ENCODE data around the gene ANKRD34C. TPM values are rescaled to one million over a fixed set of nuclear protein-coding genes. Genes with fewer than 3 reads are reported as not detected.
"Not testable (repeated sequence)": the region's sequence is repeated elsewhere in the genome, so short reads cannot be mapped to it uniquely, and the experiment has no call there.

The ANKRD34C gene
- polyA plus RNA-seq, 1 experiment = not detected

GRCh38 chr15:79315623-79316328 is 33.3 kb downstream of the ANKRD34C start:
- ChIA-PET CTCF (interaction anchor here (0.9 to 1.0 kb wide), 2 partner anchors 24 to 282 kb away, joined by 3 read pairs; no protein-coding TSS in a partner anchor), POLR2A (no interaction called here)
- no peak overlapping the region for H3K4me3 ChIP-seq (ENCODE audit: low read depth, low read length)
- no peaks in the 10 kb centered on the region for H3K27me3 ChIP-seq (ENCODE audit: control insufficient read depth, insufficient read depth, low read length)
- peaks cover 5% of the 10 kb centered on the region; the same call in 1 of the 2 replicates for H3K9me3 ChIP-seq (ENCODE audit: control insufficient read depth, insufficient read depth, low read length)
- no peak for DNase-seq (ENCODE audit: low read depth, low spot score)
- no peak overlapping the region for H3K27ac ChIP-seq (ENCODE audit: low read depth, low read length)
- TF ChIP-seq CTCF (IDR thresholded peaks at IDR 0.05; ENCODE audit: low read depth, low read length) = no peak

GRCh38 chr15:79316864-79317263 is 34.3 kb downstream of the ANKRD34C start:
- no peaks in the 10 kb centered on the region for H3K9me3 ChIP-seq (ENCODE audit: control insufficient read depth, insufficient read depth, low read length)
- no peak overlapping the region for H3K27ac ChIP-seq (ENCODE audit: low read depth, low read length)
- CTCF ChIA-PET = interaction anchor here (1.0 kb wide), 1 partner anchor 281 kb away, joined by 3 read pairs; no protein-coding TSS in a partner anchor
- TF ChIP-seq CTCF (IDR thresholded peaks at IDR 0.05; ENCODE audit: low read depth, low read length) = no peak
- POLR2A ChIA-PET = no interaction called here
- H3K27me3 ChIP-seq (ENCODE audit: control insufficient read depth, insufficient read depth, low read length) = no peaks in the 10 kb centered on the region
- no peak for DNase-seq (ENCODE audit: low read depth, low spot score)
- no peak overlapping the region for H3K4me3 ChIP-seq (ENCODE audit: low read depth, low read length)

- H3K27me3 ChIP-seq (ENCODE audit: control insufficient read depth, insufficient read depth, low read length); H3K4me3 ChIP-seq (ENCODE audit: low read depth, low read length); H3K27ac ChIP-seq (ENCODE audit: low read depth, low read length); H3K9me3 ChIP-seq (ENCODE audit: control insufficient read depth, insufficient read depth, low read length); DNase-seq (ENCODE audit: low read depth, low spot score); POLR2A ChIA-PET: not testable (repeated sequence)
- CTCF ChIA-PET = interaction anchor here (1.2 kb wide), 1 partner anchor 20 kb away, joined by 5 read pairs; no protein-coding TSS in a partner anchor
Measured at GRCh38 chr15:79319973-79320372, 37.5 kb downstream of the ANKRD34C start.

GRCh38 chr15:79321876-79322275 is 39.4 kb downstream of the ANKRD34C start:
- no peak for TF ChIP-seq CTCF (IDR thresholded peaks at IDR 0.05; ENCODE audit: low read depth, low read length)
- ChIA-PET POLR2A (no interaction called here), CTCF (interaction anchor here (0.6 kb wide), 1 partner anchor 18 kb away, joined by 4 read pairs; no protein-coding TSS in a partner anchor)
- Histone ChIP-seq H3K9me3 (ENCODE audit: control insufficient read depth, insufficient read depth, low read length) (no peaks in the 10 kb centered on the region), H3K4me3 (ENCODE audit: low read depth, low read length) (no peak overlapping the region), H3K27me3 (ENCODE audit: control insufficient read depth, insufficient read depth, low read length) (no peaks in the 10 kb centered on the region), H3K27ac (ENCODE audit: low read depth, low read length) (no peak overlapping the region)
- DNase-seq (ENCODE audit: low read depth, low spot score) = no peak

- Histone ChIP-seq H3K4me3 (ENCODE audit: low read depth, low read length) (no peak overlapping the region), H3K9me3 (ENCODE audit: control insufficient read depth, insufficient read depth, low read length) (no peaks in the 10 kb centered on the region), H3K27me3 (ENCODE audit: control insufficient read depth, insufficient read depth, low read length) (no peaks in the 10 kb centered on the region), H3K27ac (ENCODE audit: low read depth, low read length) (no peak overlapping the region)
- POLR2A ChIA-PET = no interaction called here
- DNase-seq (ENCODE audit: low read depth, low spot score) = no peak
- TF ChIP-seq CTCF (IDR thresholded peaks at IDR 0.05; ENCODE audit: low read depth, low read length) = no peak
- CTCF ChIA-PET = no interaction called here
Measured at GRCh38 chr15:79322306-79322705, 39.8 kb downstream of the ANKRD34C start.
